GM19395 (cell line): Measurements from ENCODE around the gene PLXND1.
"Not testable (repeated sequence)": the region's sequence is repeated elsewhere in the genome, so short reads cannot be mapped to it uniquely, and the experiment has no call there.

Experiments used
- ATAC-seq: cut with Tn5 transposase; IDR thresholded peaks from one replicate; pipeline ENCODE4 v1.9.1; 2021; ENCODE audit warnings: mild to moderate bottlenecking, moderate library complexity; ENCODE audit not compliant: unreplicated experiment

Gene PLXND1

GRCh38 chr3:129552287-129553050 lies 54.0 kb downstream of the PLXND1 start:
- ATAC-seq = no peak

- no peak for ATAC-seq
Observed at GRCh38 chr3:129549805-129550204, 56.7 kb downstream of the PLXND1 start.

- no peak for ATAC-seq
Observed at GRCh38 chr3:129549006-129549800, 57.3 kb downstream of the PLXND1 start.

- ATAC-seq = no peak
Observed at GRCh38 chr3:129548104-129548965, 58.1 kb downstream of the PLXND1 start.

GRCh38 chr3:129547241-129547640 lies 59.2 kb downstream of the PLXND1 start:
- no peak for ATAC-seq

GRCh38 chr3:129545951-129546350 lies 60.5 kb downstream of the PLXND1 start:
- ATAC-seq = not testable (repeated sequence)

GRCh38 chr3:129543999-129544398 lies 62.5 kb downstream of the PLXND1 start:
- no peak for ATAC-seq

GRCh38 chr3:129543156-129543790 lies 63.2 kb downstream of the PLXND1 start, which contains the start of gene H1-8:
TSS of gene H1-8 (plus strand) at chr3:129543175. CDS start at chr3:129543219, 44 bp downstream.
- no peak for ATAC-seq

- ATAC-seq = no peak
Observed at GRCh38 chr3:129542747-129543146, 63.7 kb downstream of the PLXND1 start.

GRCh38 chr3:129540776-129541516 lies 65.5 kb downstream of the PLXND1 start:
- no peak for ATAC-seq

GRCh38 chr3:129539206-129539605 lies 67.3 kb downstream of the PLXND1 start:
- ATAC-seq = no peak

- no peak for ATAC-seq
Observed at GRCh38 chr3:129536804-129537203, 69.7 kb downstream of the PLXND1 start.

GRCh38 chr3:129536374-129536667 lies 70.2 kb downstream of the PLXND1 start:
- no peak for ATAC-seq

GRCh38 chr3:129535075-129535474 lies 71.4 kb downstream of the PLXND1 start:
- no peak for ATAC-seq

GRCh38 chr3:129534428-129535027 lies 71.9 kb downstream of the PLXND1 start:
- ATAC-seq = no peak

GRCh38 chr3:129533406-129533805 lies 73.1 kb downstream of the PLXND1 start:
- no peak for ATAC-seq

GRCh38 chr3:129532261-129532660 lies 74.2 kb downstream of the PLXND1 start:
- ATAC-seq = no peak

GRCh38 chr3:129531699-129532098 lies 74.8 kb downstream of the PLXND1 start:
- ATAC-seq = no peak

GRCh38 chr3:129530821-129531220 lies 75.7 kb downstream of the PLXND1 start:
- ATAC-seq = no peak
